Smooth muscle cell of the pulmonary artery (primary cell): Measurements from ENCODE around the gene CKAP4. TPM values are rescaled to one million over a fixed set of nuclear protein-coding genes. Genes with fewer than 3 reads are reported as not detected.

Experiments
- total RNA-seq: library from RNA; depleted of rRNA; stranded (reverse); fragments of >200 nt; gene quantifications from 2 replicates; pipeline ENCODE4 v1.2.3, GENCODE V29; 2014

The CKAP4 gene
- 317 and 454 TPM in 2 replicates for total RNA-seq

GRCh38 chr12:106247674-106248311 lies at the start of gene CKAP4:
CKAP4 (minus strand) TSS chr12:106248020; CDS start chr12:106247851, 169 bp downstream.

Other genes starting within 250 kb of the CKAP4 start
- gene NUAK1, start 109.1 kb downstream of the CKAP4 start, total RNA-seq: 15.6 and 31.4 TPM in 2 replicates
- 28.8 and 41.2 TPM in 2 replicates for gene TCP11L2, start 54.7 kb upstream of the CKAP4 start, total RNA-seq
- 10.1 and 13.1 TPM in 2 replicates for gene POLR3B, start 109.7 kb upstream of the CKAP4 start, total RNA-seq